Right atrium auricular region (tissue), 2 donors: ENCODE results near the gene NEDD9. TPM values are rescaled to one million over a fixed set of nuclear protein-coding genes. Genes with fewer than 3 reads are reported as not detected.

Experiments
- DNase-seq: peaks from one replicate; pipeline ENCODE4 v3.0.0-alpha.2; 2019; ENCODE audit warnings: low spot score
- H3K27ac ChIP-seq, 2 donors: fragments of 200-600 bp; sonication (generic); 1 replicate in 1 of 2; 2 replicates in 1 of 2; pipeline ENCODE4 v1.5.1; 2016 to 2019
- H3K27me3 ChIP-seq, 2 donors: fragments of 200-600 bp; sonication (generic); one replicate each; pipeline versions ENCODE4 v1.5.1 to v1.6.0; 2017 to 2019
- H3K36me3 ChIP-seq: fragments of 200-600 bp; sonication (generic); one replicate; pipeline ENCODE4 v1.5.1; 2016
- H3K4me1 ChIP-seq, 2 donors: fragments of 200-600 bp; sonication (generic); one replicate each; pipeline versions ENCODE4 v1.5.1 to v1.6.0; 2017 to 2019
- H3K4me3 ChIP-seq, 2 donors: fragments of 200-600 bp; sonication (generic); 1 replicate in 1 of 2; 2 replicates in 1 of 2; pipeline ENCODE4 v1.5.1; 2017 to 2019; ENCODE audit warnings: mild to moderate bottlenecking in 1 of 2, moderate library complexity in 1 of 2
- H3K9me3 ChIP-seq, 2 donors: fragments of 200-600 bp; sonication (generic); one replicate each; pipeline ENCODE4 v1.5.1; 2019
- CTCF ChIP-seq, 2 donors: fragments of 200-600 bp; sonication (generic); IDR thresholded peaks; one replicate each; pipeline ENCODE4 v1.5.1; 2019; ENCODE audit warnings: antibody characterized with exemption in 2 of 2
- total RNA-seq, 2 donors: library from RNA; depleted of rRNA; stranded (reverse); fragments of >200 nt; gene quantifications; one replicate each; pipeline ENCODE4 v1.1.0, GENCODE V29; 2016

The NEDD9 gene
- total RNA-seq, 2 donors from 2014 or later = 47.3 to 56.2 TPM

DNA sequence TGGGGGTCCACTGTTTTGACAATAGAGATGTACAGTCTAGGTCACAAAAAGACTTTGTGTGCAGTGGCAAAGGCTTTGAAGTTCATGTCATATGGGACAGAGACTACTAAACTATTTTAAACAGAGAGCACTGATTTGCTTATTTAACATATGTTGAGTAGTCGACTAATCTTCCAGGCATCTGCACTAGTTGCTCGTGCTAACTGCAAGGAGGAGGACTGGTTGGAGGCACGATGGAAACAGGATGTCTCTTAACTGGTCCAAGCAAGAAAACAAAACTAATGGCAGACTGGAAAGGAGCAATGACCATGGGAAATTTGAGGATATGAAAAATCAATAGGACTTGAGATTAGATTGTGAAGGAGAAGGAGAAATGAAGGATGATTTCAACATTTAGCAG lies 92.4 kb downstream of the NEDD9 start:
- no peak for TF ChIP-seq CTCF (IDR thresholded peaks at IDR 0.05)
- peaks cover 0 to 3% of the 10 kb centered on the region in 2 donors for H3K4me1 ChIP-seq
- H3K27ac ChIP-seq = no peak overlapping the region
- no peak overlapping the region for H3K4me3 ChIP-seq
- no peaks in the 10 kb centered on the region for H3K27me3 ChIP-seq
- no peaks in the 10 kb centered on the region for H3K9me3 ChIP-seq
- H3K36me3 ChIP-seq = peaks cover 6% of the 10 kb centered on the region
- DNase-seq = no peak

- Histone ChIP-seq H3K4me1 (peaks cover 0 to 3% of the 10 kb centered on the region in 2 donors), H3K4me3 (no peak overlapping the region), H3K27me3 (no peaks in the 10 kb centered on the region), H3K27ac (no peak overlapping the region), H3K9me3 (no peaks in the 10 kb centered on the region), H3K36me3 (peaks cover 12% of the 10 kb centered on the region)
- no peak for DNase-seq
- no peak for TF ChIP-seq CTCF (IDR thresholded peaks at IDR 0.05)
Measured at GRCh38 chr6:11139051-11139960, 93.2 kb downstream of the NEDD9 start.

DNA sequence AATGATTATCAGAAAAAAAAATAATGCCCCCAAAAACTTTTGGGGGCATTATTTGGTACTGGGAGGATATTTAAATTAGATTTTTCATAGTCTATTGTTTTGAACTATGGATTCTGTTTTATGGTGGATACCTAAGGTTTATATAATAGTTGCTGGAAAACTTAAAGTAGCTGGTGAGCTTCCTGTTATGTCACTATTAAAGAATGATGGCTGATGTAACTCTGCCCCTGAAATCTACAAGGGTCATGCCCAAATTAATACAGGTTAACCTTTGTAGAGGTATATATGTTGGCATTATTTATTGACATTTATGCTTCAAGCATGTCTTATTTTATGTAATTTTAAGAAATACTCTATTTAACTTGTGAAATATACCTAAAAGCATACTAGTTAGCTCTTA lies 95.7 kb downstream of the NEDD9 start:
- no peak for DNase-seq
- Histone ChIP-seq H3K4me1 (no peaks in the 10 kb centered on the region), H3K4me3 (no peak overlapping the region), H3K9me3 (no peaks in the 10 kb centered on the region), H3K27me3 (no peaks in the 10 kb centered on the region), H3K36me3 (peaks cover 12% of the 10 kb centered on the region), H3K27ac (no peak overlapping the region)
- no peak for TF ChIP-seq CTCF (IDR thresholded peaks at IDR 0.05)

Other genes with a start within 250 kb of the NEDD9 start
- gene ELOVL2, start 188.4 kb downstream of the NEDD9 start, total RNA-seq = 1 to 10 TPM in 1 of 2 donors, under 1 TPM in 1; 0.86 to 1.6 TPM
- gene SMIM13, start 138.8 kb downstream of the NEDD9 start, total RNA-seq = 10 to 100 TPM in 1 of 2 donors, 1 to 10 TPM in 1; 9.0 to 11.3 TPM
- gene ERVFRD-1, start 120.9 kb downstream of the NEDD9 start, total RNA-seq = not detected